Loucy (cell line): ENCODE data around the gene RHOC.

ENCODE experiments used
- EZH2phosphoT487 ChIP-seq: fragments of 200-600 bp; IDR thresholded peaks from 2 replicates; pipeline ENCODE4 v1.6.1; 2018; ENCODE audit warnings: antibody characterized with exemption, mild to moderate bottlenecking, moderate library complexity, borderline replicate concordance
- TF ChIP-seq, protein P1 (sequence below): fragments of 200-600 bp; sonication (generic); conservative IDR thresholded peaks from 2 replicates; pipeline ENCODE4 v1.5.1; 2014; ENCODE audit warnings: mild to moderate bottlenecking, antibody characterized with exemption, low read length

DNA sequence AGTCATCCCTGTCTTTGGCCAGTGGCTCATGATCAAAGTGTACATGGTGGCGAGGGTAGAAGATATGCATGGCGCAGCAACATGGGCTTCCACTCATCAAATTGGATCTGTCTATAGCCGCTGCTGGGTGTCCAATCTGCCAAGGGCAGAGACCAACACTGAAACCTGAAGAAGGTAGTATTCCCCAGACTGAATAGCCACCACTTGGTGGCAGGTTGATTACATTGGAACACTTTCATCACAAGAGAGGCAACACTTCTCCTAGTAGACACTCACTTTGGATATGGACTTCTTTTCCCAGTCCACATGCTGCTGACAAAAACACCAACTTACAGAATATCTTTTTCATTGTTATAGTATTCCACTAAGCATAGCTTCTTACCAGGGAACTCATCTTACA lies 30.6 kb upstream of the RHOC start:
- TF ChIP-seq, protein P1, sequence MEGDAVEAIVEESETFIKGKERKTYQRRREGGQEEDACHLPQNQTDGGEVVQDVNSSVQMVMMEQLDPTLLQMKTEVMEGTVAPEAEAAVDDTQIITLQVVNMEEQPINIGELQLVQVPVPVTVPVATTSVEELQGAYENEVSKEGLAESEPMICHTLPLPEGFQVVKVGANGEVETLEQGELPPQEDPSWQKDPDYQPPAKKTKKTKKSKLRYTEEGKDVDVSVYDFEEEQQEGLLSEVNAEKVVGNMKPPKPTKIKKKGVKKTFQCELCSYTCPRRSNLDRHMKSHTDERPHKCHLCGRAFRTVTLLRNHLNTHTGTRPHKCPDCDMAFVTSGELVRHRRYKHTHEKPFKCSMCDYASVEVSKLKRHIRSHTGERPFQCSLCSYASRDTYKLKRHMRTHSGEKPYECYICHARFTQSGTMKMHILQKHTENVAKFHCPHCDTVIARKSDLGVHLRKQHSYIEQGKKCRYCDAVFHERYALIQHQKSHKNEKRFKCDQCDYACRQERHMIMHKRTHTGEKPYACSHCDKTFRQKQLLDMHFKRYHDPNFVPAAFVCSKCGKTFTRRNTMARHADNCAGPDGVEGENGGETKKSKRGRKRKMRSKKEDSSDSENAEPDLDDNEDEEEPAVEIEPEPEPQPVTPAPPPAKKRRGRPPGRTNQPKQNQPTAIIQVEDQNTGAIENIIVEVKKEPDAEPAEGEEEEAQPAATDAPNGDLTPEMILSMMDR, result no peak
- no peak for TF ChIP-seq EZH2phosphoT487
